Measurements from ENCODE around the gene MBOAT1.
A peak's percentile ranks its signal among the peaks of the same experiment; 100 is the strongest.
"Not testable (repeated sequence)": the region's sequence is repeated elsewhere in the genome, so short reads cannot be mapped to it uniquely, and the experiment has no call there.

Gene MBOAT1

GRCh38 chr6:20188630-20189075 is 23.6 kb downstream of the MBOAT1 start:
- Histone ChIP-seq H3K27ac (no peak overlapping the region), H3K4me3 (no peak overlapping the region), H3K9me3 (ENCODE audit: low read depth, low read length) (no peaks in the 10 kb centered on the region), H3K36me3 (ENCODE audit: insufficient read depth, low read length) (no peaks in the 10 kb centered on the region), H3K9ac (ENCODE audit: insufficient read length) (no peak overlapping the region)
- TF ChIP-seq EZH2 (IDR thresholded peaks at IDR 0.05): no peak
- no peak for TF ChIP-seq POLR2AphosphoS5 (IDR thresholded peaks at IDR 0.05; ENCODE audit: borderline replicate concordance, low read depth, low read length)
- TF ChIP-seq FOXP2 (optimal IDR thresholded peaks at IDR 0.05; ENCODE audit: control extremely low read depth, extremely low read length, insufficient read depth): no peak
- no peak for DNase-seq (ENCODE audit: low read depth, low spot score)

- Histone ChIP-seq H3K4me3 (peak overlapping the region; percentile 20; the same call in 1 of the 2 replicates), H3K27ac (peak overlapping the region; percentile 60; the same call in 1 of the 2 replicates), H3K36me3 (ENCODE audit: insufficient read depth, low read length) (no peaks in the 10 kb centered on the region), H3K9ac (ENCODE audit: insufficient read length) (no peak overlapping the region), H3K9me3 (ENCODE audit: low read depth, low read length) (no peaks in the 10 kb centered on the region)
- DNase-seq (ENCODE audit: low read depth, low spot score): no peak
- TF ChIP-seq EZH2 (IDR thresholded peaks at IDR 0.05): no peak
- TF ChIP-seq FOXP2 (optimal IDR thresholded peaks at IDR 0.05; ENCODE audit: control extremely low read depth, extremely low read length, insufficient read depth): no peak
Observed at GRCh38 chr6:20186981-20187380, 25.3 kb downstream of the MBOAT1 start.

- Histone ChIP-seq H3K36me3 (ENCODE audit: insufficient read depth, low read length) (no peaks in the 10 kb centered on the region), H3K4me3 (no peak overlapping the region), H3K27ac (no peak overlapping the region), H3K9me3 (ENCODE audit: low read depth, low read length) (no peaks in the 10 kb centered on the region), H3K9ac (ENCODE audit: insufficient read length) (no peak overlapping the region)
- no peak for TF ChIP-seq POLR2AphosphoS5 (IDR thresholded peaks at IDR 0.05; ENCODE audit: borderline replicate concordance, low read depth, low read length)
- no peak for TF ChIP-seq EZH2 (IDR thresholded peaks at IDR 0.05)
- no peak for TF ChIP-seq FOXP2 (optimal IDR thresholded peaks at IDR 0.05; ENCODE audit: control extremely low read depth, extremely low read length, insufficient read depth)
- no peak for DNase-seq (ENCODE audit: low read depth, low spot score)
Observed at GRCh38 chr6:20183706-20184105, 28.6 kb downstream of the MBOAT1 start.

- TF ChIP-seq FOXP2 (optimal IDR thresholded peaks at IDR 0.05; ENCODE audit: control extremely low read depth, extremely low read length, insufficient read depth) (no peak), EZH2 (IDR thresholded peaks at IDR 0.05) (no peak), POLR2AphosphoS5 (IDR thresholded peaks at IDR 0.05; ENCODE audit: borderline replicate concordance, low read depth, low read length) (no peak)
- Histone ChIP-seq H3K36me3 (ENCODE audit: insufficient read depth, low read length) (no peaks in the 10 kb centered on the region), H3K27ac (no peak overlapping the region), H3K4me3 (no peak overlapping the region), H3K9ac (ENCODE audit: insufficient read length) (no peak overlapping the region), H3K9me3 (ENCODE audit: low read depth, low read length) (no peaks in the 10 kb centered on the region)
- DNase-seq (ENCODE audit: low read depth, low spot score): no peak
Observed at GRCh38 chr6:20182926-20183521, 29.2 kb downstream of the MBOAT1 start.

- TF ChIP-seq EZH2 (IDR thresholded peaks at IDR 0.05) (no peak), FOXP2 (optimal IDR thresholded peaks at IDR 0.05; ENCODE audit: control extremely low read depth, extremely low read length, insufficient read depth) (no peak), POLR2AphosphoS5 (IDR thresholded peaks at IDR 0.05; ENCODE audit: borderline replicate concordance, low read depth, low read length) (no peak)
- Histone ChIP-seq H3K4me3 (no peak overlapping the region), H3K9me3 (ENCODE audit: low read depth, low read length) (no peaks in the 10 kb centered on the region), H3K9ac (ENCODE audit: insufficient read length) (no peak overlapping the region), H3K36me3 (ENCODE audit: insufficient read depth, low read length) (no peaks in the 10 kb centered on the region), H3K27ac (no peak overlapping the region)
- no peak for DNase-seq (ENCODE audit: low read depth, low spot score)
Observed at GRCh38 chr6:20182069-20182468, 30.2 kb downstream of the MBOAT1 start.

- no peak for DNase-seq (ENCODE audit: low read depth, low spot score)
- no peak overlapping the region for H3K27ac ChIP-seq
- TF ChIP-seq EZH2 (IDR thresholded peaks at IDR 0.05) (no peak), FOXP2 (optimal IDR thresholded peaks at IDR 0.05; ENCODE audit: control extremely low read depth, extremely low read length, insufficient read depth) (no peak), POLR2AphosphoS5 (IDR thresholded peaks at IDR 0.05; ENCODE audit: borderline replicate concordance, low read depth, low read length) (no peak)
- no peaks in the 10 kb centered on the region for H3K36me3 ChIP-seq (ENCODE audit: insufficient read depth, low read length)
- H3K9ac ChIP-seq (ENCODE audit: insufficient read length): no peak overlapping the region
- no peak overlapping the region for H3K4me3 ChIP-seq
- H3K9me3 ChIP-seq (ENCODE audit: low read depth, low read length): no peaks in the 10 kb centered on the region
Observed at GRCh38 chr6:20180935-20181334, 31.3 kb downstream of the MBOAT1 start.

GRCh38 chr6:20179287-20180045 is 32.8 kb downstream of the MBOAT1 start:
- not testable (repeated sequence) for H3K9ac ChIP-seq (ENCODE audit: insufficient read length); DNase-seq (ENCODE audit: low read depth, low spot score); H3K36me3 ChIP-seq (ENCODE audit: insufficient read depth, low read length); H3K4me3 ChIP-seq; H3K27ac ChIP-seq; H3K9me3 ChIP-seq (ENCODE audit: low read depth, low read length)

GRCh38 chr6:20178327-20178726 is 33.9 kb downstream of the MBOAT1 start:
- H3K27ac ChIP-seq: no peak overlapping the region
- no peaks in the 10 kb centered on the region for H3K36me3 ChIP-seq (ENCODE audit: insufficient read depth, low read length)
- H3K9me3 ChIP-seq (ENCODE audit: low read depth, low read length): no peaks in the 10 kb centered on the region
- TF ChIP-seq EZH2 (IDR thresholded peaks at IDR 0.05): no peak
- TF ChIP-seq POLR2AphosphoS5 (IDR thresholded peaks at IDR 0.05; ENCODE audit: borderline replicate concordance, low read depth, low read length): no peak
- no peak for TF ChIP-seq FOXP2 (optimal IDR thresholded peaks at IDR 0.05; ENCODE audit: control extremely low read depth, extremely low read length, insufficient read depth)
- H3K4me3 ChIP-seq: no peak overlapping the region
- H3K9ac ChIP-seq (ENCODE audit: insufficient read length): no peak overlapping the region
- DNase-seq (ENCODE audit: low read depth, low spot score): no peak
